ENCODE data around the gene EEF1AKMT1. TPM values are rescaled to one million over a fixed set of nuclear protein-coding genes. Genes with fewer than 3 reads are reported as not detected.
A peak's percentile ranks its signal among the peaks of the same experiment; 100 is the strongest.

Gene EEF1AKMT1
- polyA plus RNA-seq (ENCODE audit: insufficient read length): 10.3 TPM

GRCh38 chr13:20773194-20774080 lies at the start of gene EEF1AKMT1:
Gene EEF1AKMT1 (minus strand): TSS chr13:20773961. CDS start chr13:20757598, 16,363 bp downstream.
- DNase-seq: peak; percentile 96

GRCh38 chr13:20823071-20823470 lies 49.3 kb upstream of the EEF1AKMT1 start:
- DNase-seq: no peak

- no peak for DNase-seq
These were observed 48.6 kb upstream of the EEF1AKMT1 start for GRCh38 chr13:20822406-20822805.

DNA sequence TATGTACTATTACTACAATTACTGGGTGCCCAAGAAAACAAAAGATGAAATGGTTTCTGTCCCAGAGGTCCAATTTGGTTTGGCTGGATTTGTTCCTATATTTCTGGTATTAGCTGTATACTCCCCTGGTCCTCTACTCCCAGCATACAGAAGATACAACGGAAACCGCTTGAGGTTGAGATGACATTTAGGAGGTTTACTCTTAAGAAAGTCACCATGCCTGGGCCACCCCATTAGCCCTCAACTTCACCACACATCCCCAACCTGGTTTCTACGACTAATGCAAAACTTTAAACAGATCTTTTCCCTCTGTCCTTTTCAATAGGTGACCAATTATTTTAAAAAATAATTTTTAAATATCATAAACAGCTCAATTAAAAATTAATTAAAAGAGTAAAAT lies 46.0 kb upstream of the EEF1AKMT1 start:
- DNase-seq: no peak

- no peak for DNase-seq
These were observed 41.7 kb upstream of the EEF1AKMT1 start for GRCh38 chr13:20815464-20815863.

DNA sequence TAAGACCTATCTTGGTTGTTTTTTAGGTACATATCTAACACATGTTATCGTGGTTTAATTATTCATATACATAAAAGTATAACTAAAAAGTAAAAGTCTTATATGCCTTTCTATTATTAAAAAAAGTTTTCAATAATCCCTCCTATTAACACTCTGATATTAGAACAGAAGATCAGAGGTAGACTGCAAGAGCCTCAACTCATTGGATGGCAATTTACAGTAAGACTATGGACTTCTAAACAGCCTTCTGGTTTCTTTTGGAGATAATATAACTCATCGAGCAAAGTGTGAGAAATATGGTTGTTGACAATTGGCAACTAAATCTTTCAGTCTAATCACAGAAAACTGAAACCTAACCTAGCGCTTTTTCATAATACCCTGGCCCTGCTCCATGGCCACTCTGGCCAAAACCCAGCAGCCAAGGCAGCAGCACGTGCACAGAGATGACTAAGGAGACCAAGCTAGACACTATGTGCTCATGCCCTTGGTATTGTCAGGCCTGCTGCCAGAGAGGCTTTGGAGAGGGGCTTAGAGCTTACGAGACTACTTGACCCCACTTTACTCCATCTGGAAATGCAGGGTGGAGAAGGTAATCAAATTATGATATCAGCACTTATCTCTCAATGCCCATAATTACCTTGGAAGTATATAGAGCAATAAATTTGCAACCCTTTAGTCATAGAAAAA lies 40.6 kb upstream of the EEF1AKMT1 start:
- DNase-seq: peak; percentile 40

DNA sequence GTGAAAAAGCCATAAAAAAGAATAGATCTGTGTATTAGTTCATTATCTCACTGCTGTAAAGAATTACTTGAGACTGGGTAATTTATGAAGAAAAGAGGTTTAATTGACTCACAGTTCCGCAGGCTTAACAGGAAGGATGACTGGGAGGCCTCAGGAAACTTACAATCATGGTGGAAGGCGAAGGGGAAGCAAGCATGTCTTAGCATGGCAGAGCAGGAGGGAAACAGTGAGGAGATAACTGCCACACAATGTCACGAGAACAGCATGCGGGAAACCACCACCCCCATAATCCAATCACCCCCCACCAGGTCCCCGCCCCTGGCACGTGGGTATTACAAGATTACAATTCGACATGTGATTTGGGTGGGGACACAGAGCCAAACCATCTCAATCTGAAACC lies 39.1 kb upstream of the EEF1AKMT1 start:
- no peak for DNase-seq

DNA sequence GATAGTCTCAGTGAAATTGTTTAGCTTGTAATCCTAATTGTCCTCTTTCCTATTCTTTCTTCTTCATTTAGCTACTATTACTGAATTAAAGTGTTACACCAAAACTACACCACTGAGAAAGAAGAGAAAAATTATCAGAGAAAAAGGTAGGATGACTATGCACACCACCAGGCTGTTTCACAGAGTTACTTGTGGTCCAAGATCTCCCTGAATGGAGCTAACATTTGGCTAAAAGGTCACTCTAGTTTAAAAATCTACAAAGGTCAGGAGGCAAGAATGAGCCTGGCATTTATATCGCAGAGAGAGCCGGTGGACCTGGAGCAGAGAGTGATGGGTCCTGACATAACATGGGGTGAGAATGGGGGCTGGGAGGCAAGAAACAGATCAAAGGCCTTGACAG lies 37.0 kb upstream of the EEF1AKMT1 start:
- no peak for DNase-seq

DNA sequence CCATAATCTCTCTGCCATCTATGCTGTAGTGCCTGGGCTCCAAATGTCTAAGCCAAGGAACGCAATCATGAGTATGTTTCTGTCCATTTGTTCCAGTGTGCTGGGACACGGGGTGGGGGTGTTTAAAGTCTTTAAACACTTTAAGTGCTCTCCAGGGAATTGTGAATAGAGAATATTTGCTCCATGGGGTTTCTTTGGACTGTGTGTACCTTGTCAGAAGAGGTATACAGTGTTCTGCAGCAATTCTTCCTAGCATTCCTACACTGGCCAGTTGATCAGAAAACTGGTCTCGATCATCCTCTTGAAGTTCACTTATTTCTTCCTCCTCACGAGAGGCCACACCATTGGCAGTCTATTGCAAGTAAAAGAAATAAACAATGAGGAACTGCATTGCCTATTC lies 35.1 kb upstream of the EEF1AKMT1 start:
- no peak for DNase-seq

DNA sequence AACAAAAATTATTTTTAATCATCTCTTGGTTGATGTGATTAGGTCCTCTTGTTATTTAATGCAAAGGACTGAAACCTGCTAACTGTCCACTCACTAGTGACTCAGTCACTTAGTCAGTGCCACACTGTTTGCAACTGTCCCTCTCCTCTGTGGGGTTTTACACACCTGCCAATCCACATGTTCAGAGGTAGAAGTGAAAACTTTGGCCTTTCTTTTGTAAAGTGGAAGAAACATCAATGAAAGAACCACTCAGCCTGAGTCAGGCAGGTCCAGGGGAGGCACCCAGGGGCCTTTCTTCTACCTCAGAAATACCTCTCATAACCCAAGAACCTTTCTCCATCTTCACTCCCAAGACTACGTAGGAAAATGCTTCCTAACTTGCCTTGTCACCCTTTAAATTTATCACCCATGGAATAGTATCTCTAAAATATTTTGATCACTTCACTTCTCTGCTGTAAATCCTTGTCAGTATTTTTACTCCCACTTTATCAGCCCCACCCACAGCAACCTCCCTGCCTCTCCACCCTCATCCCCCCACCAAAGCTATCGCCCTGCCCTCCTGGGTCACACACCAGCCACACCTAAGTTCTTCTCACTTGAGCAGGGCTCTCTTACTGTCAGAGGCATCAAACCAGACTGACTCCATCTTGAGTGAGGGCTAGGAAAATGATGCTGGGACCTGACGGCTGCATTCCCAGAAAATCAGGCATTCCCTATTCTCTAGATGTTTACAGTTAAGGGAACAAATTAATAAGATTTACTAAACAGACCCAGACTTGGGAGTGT lies 29.6 kb upstream of the EEF1AKMT1 start:
- no peak for DNase-seq

- no peak for DNase-seq
These were observed 27.9 kb upstream of the EEF1AKMT1 start for GRCh38 chr13:20801707-20802106.

GRCh38 chr13:20799726-20800416 lies 26.1 kb upstream of the EEF1AKMT1 start:
- no peak for DNase-seq

GRCh38 chr13:20798027-20798426 lies 24.3 kb upstream of the EEF1AKMT1 start:
- no peak for DNase-seq

GRCh38 chr13:20796791-20797508 lies 23.2 kb upstream of the EEF1AKMT1 start:
- peak; percentile 42 for DNase-seq

DNA sequence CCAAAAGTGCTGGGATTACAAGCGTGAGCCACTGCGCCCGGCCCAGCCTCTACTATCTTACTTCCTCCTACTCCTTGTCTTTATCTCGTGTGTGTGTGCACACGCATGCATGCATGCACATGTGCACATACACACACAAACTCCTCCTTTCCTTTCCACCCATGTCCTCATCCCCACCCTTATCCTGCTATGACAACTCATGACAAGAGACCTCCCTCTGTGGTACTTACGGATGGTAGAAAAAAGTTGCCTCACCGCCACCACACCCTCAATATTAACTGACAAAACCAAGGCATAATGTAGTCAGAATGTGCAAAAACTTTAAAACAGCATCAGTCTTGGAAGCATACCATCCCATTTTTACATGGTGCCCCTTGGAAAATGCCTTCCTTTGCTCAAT lies 15.9 kb upstream of the EEF1AKMT1 start:
- no peak for DNase-seq

GRCh38 chr13:20788312-20788711 lies 14.6 kb upstream of the EEF1AKMT1 start:
- DNase-seq: no peak

GRCh38 chr13:20787180-20787579 lies 13.4 kb upstream of the EEF1AKMT1 start:
- no peak for DNase-seq

DNA sequence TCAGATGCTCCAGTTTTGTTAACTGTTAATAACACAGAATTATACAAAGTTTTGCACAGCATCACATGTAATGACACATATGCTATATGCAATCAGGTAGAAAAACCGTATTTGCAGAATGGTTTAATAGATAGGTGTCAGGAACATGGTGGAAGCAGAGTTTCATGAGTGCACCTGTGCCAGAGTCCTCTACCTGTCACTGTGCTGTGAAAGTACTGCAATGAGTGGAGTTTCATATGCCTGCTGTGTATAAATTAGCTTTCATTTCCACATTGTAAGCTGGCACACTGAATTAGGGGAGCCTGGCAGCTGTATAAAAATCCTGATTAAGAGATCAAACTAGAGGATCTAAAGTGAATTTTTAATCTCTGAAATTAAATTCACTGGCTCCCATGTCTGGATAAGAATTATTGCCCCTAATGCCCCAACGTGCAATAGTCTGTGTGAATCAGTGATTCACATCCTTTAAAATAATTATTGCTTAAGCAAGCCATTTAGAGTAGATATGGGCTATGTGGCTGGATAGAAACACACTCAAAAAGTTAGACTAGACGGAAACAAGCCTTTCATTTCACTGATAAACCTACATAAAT lies 8.5 kb upstream of the EEF1AKMT1 start:
- DNase-seq: no peak

DNA sequence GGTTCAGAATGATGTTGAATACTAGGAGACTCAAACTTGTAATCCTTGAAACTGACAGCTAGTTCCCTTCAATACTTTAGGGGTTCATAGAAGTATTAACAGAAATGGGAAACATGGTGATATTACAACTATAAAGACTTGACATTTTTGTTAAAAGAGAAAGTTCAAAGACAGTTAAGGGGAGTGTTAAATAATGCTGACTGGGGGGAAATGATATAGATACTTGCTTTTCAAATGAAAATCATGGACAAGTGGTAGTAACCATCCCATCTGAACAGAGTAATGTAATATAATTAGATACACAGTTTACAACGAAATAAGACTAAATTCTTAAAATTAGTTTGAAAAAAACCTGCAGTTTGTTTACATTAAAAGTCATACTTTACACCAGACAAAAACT lies 6.6 kb upstream of the EEF1AKMT1 start:
- DNase-seq: no peak

DNA sequence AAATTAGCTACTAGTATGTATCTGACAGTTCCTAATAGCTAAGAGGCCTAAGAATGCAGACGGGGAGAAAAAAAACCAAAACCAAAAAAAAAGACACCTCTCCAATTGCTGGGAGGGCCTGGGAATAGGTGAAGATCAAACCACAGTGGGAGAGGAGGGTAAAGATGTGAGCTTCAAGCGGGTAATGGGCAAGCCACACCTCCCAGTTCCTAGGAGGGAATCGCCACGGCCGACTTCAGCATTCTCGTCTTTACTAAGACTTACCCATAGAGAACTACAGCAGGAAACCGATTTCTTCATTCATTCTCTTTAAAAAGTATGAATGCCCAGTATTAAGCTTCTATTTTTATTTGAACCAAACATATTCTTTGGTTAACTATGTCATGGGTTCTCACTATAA lies 5.6 kb upstream of the EEF1AKMT1 start:
- DNase-seq: no peak

DNA sequence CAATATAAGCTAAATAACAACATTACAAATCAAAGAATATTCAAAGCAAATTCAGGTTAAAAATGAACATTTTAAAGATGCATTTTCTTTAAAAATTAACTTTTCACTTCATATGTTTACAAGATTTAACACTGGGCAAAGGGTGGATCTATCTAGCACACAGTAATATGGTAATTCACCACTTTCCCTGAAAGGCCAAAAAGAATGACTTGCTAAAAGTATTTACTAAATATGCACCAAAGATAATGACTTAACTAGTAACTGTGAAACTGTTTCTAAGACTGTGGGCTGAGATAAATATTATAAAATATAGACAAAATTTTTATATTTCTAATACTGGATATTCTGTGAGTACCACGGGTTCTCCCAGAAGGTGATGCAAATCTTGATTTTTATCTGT lies 4.5 kb upstream of the EEF1AKMT1 start:
- DNase-seq: no peak

Measured in hindlimb muscle (tissue), 1 donor.